Kasumi-1 (cell line): ENCODE data around the gene KCNE3.
A peak's percentile ranks its signal among the peaks of the same experiment; 100 is the strongest.

Experiments used
- DNase-seq, 2 experiments: peaks; one replicate each; lab custom pipeline; 2025; lab: John Stamatoyannopoulos, UW

The KCNE3 gene

GRCh38 chr11:74466916-74467885, at the start of gene KCNE3:
TSS of gene KCNE3 (minus strand) at chr11:74467549. CDS start at chr11:74457563, 9,986 bp downstream.
- no peak for DNase-seq

- DNase-seq, result peak in 1 of 2 experiments; percentile 2
Observed at GRCh38 chr11:74507582-74507981, 40.2 kb upstream of the KCNE3 start.

GRCh38 chr11:74506823-74507222, 39.5 kb upstream of the KCNE3 start:
- peak in 1 of 2 experiments; percentile 1 for DNase-seq

- DNase-seq, result no peak
Observed at GRCh38 chr11:74505911-74506310, 38.6 kb upstream of the KCNE3 start.

- no peak for DNase-seq
Observed at GRCh38 chr11:74504100-74504691, 36.8 kb upstream of the KCNE3 start.

- no peak for DNase-seq
Observed at GRCh38 chr11:74494916-74495315, 27.6 kb upstream of the KCNE3 start.

GRCh38 chr11:74493791-74494630, 26.7 kb upstream of the KCNE3 start:
- peak; percentile 34 to 39 for DNase-seq

GRCh38 chr11:74492974-74493790, 25.8 kb upstream of the KCNE3 start, which contains the start of gene LIPT2:
TSS of gene LIPT2 (minus strand) at chr11:74493724. CDS start at chr11:74493703, 21 bp downstream.
- peak; percentile 88 to 92 for DNase-seq

GRCh38 chr11:74492084-74492483, 24.7 kb upstream of the KCNE3 start:
- DNase-seq, result no peak

- DNase-seq, result no peak
Observed at GRCh38 chr11:74490941-74491340, 23.6 kb upstream of the KCNE3 start.

GRCh38 chr11:74487875-74488274, 20.5 kb upstream of the KCNE3 start:
- DNase-seq, result peak in 1 of 2 experiments; percentile 6

GRCh38 chr11:74485868-74486267, 18.5 kb upstream of the KCNE3 start:
- DNase-seq, result no peak

GRCh38 chr11:74480688-74481417, 13.5 kb upstream of the KCNE3 start:
- no peak for DNase-seq

- no peak for DNase-seq
Observed at GRCh38 chr11:74479732-74480123, 12.4 kb upstream of the KCNE3 start.

- DNase-seq, result no peak
Observed at GRCh38 chr11:74478877-74479731, 11.8 kb upstream of the KCNE3 start.

GRCh38 chr11:74476536-74476935, 9.2 kb upstream of the KCNE3 start:
- DNase-seq, result no peak

- no peak for DNase-seq
Observed at GRCh38 chr11:74474316-74474715, 7.0 kb upstream of the KCNE3 start.

- DNase-seq, result no peak
Observed at GRCh38 chr11:74473382-74474173, 6.2 kb upstream of the KCNE3 start.
